Muscle layer of duodenum (tissue), 2 donors: ENCODE measurements around the gene DNAAF9.
"Not testable (repeated sequence)": the region's sequence is repeated elsewhere in the genome, so short reads cannot be mapped to it uniquely, and the experiment has no call there.

Experiments used
- H3K27ac ChIP-seq: one replicate; pipeline ENCODE4 v1.7.0; 2013; ENCODE audit warnings: mild to moderate bottlenecking, low read length
- H3K27me3 ChIP-seq: one replicate; pipeline ENCODE4 v1.7.0; 2013; ENCODE audit warnings: low read depth, mild to moderate bottlenecking, control low read depth, low read length
- H3K36me3 ChIP-seq, 2 donors: one replicate each; pipeline ENCODE4 v1.7.0; 2013; ENCODE audit warnings: low read length in 2 of 2, control low read depth in 1 of 2, mild to moderate bottlenecking in 1 of 2; ENCODE audit not compliant: insufficient read depth in 2 of 2, control insufficient read depth in 1 of 2
- H3K4me1 ChIP-seq, 2 donors: one replicate each; pipeline ENCODE4 v1.7.0; 2013; ENCODE audit warnings: low read length in 2 of 2, mild to moderate bottlenecking in 2 of 2, control low read depth in 1 of 2, moderate library complexity in 1 of 2; ENCODE audit not compliant: insufficient read depth in 2 of 2, control insufficient read depth in 1 of 2
- H3K4me3 ChIP-seq, 2 donors: one replicate each; pipeline ENCODE4 v1.7.0; 2013; ENCODE audit warnings: low read length in 2 of 2, low read depth in 1 of 2, mild to moderate bottlenecking in 1 of 2
- H3K9me3 ChIP-seq, 2 donors: one replicate each; pipeline ENCODE4 v1.7.0; 2013; ENCODE audit warnings: low read length in 2 of 2, control low read depth in 1 of 2, mild to moderate bottlenecking in 1 of 2; ENCODE audit not compliant: control insufficient read depth in 1 of 2
- donor health status: healthy.

The DNAAF9 gene

DNA sequence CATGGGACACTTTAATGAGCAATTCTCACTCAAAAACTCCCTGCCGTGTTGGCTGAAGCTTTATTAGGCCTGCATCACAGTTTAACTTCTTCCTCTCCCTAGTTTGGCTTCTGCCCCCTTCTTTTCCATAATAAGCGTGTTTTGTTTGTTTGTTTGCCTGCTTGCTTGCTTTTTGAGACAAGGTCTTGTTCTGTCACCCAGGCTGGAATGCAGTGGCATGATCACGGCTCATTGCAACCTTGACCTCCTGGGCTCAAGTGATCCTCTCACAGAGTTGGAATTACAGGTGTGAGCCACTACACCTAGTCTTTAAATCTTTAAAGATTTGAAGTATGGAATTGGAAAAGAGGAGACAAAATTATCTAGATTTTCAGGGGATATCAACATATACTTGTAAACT lies 25.4 kb upstream of the DNAAF9 start:
- Histone ChIP-seq H3K9me3 (no peaks in the 10 kb centered on the region), H3K27ac (no peak overlapping the region), H3K27me3 (no peaks in the 10 kb centered on the region), H3K4me1 (no peaks in the 10 kb centered on the region), H3K4me3 (no peak overlapping the region), H3K36me3 (no peaks in the 10 kb centered on the region)

DNA sequence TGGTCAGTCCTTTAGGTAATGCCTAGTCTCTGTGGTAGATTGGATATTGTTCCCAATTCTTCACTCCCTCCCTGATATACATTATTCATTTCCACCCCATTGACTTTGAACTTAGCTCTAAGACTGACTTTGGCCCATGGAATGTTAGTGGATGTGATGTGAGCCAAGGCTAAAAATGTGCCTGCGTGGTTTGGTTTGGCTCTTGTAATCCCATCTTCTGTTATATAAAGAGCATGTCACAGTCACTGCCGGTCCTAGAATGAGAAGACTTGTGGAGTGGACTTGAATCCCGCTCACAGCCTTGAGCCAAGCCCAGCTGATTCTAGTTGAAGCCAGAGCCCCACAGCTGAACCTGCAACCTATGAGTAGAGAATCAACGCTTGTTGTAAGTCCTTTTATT lies 23.6 kb upstream of the DNAAF9 start:
- no peaks in the 10 kb centered on the region for H3K9me3 ChIP-seq
- H3K27ac ChIP-seq: no peak overlapping the region
- no peaks in the 10 kb centered on the region for H3K4me1 ChIP-seq
- H3K27me3 ChIP-seq: no peaks in the 10 kb centered on the region
- H3K36me3 ChIP-seq: no peaks in the 10 kb centered on the region
- H3K4me3 ChIP-seq: no peak overlapping the region

DNA sequence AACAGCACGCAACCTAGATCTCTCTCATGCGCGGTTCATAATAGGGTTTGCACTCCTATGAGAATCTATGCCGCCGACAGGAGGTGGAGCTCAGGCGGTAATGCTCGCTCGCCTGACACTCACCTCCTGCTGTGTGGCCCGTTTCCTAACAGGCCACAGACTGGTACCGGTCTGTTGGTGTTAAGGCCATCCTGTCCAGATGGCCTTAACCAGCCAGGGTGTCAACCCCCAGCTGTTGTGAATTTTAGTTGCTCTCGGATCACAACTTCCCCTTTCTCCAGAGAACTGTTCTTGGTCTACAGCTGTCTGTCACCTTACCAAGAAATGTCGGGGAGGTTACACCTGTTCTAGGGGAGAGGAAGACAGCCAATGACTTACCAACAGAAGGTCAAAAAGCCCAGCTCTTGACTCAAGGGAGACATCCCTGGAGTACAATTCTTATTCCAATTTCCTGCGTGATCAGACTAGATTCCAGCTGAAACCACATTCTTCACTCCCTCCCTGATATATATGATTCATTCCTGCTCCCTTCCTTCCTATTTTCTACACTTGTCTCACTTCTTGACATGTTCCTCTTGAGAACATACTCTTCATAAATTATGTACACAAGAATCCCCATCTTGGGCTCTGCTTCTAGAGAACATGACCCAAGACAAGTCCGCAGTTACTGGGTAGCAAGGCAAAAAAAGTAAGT lies 23.1 kb upstream of the DNAAF9 start:
- H3K36me3 ChIP-seq: no peaks in the 10 kb centered on the region
- no peaks in the 10 kb centered on the region for H3K27me3 ChIP-seq
- no peaks in the 10 kb centered on the region for H3K9me3 ChIP-seq
- H3K27ac ChIP-seq: no peak overlapping the region
- H3K4me3 ChIP-seq: no peak overlapping the region
- H3K4me1 ChIP-seq: no peaks in the 10 kb centered on the region

DNA sequence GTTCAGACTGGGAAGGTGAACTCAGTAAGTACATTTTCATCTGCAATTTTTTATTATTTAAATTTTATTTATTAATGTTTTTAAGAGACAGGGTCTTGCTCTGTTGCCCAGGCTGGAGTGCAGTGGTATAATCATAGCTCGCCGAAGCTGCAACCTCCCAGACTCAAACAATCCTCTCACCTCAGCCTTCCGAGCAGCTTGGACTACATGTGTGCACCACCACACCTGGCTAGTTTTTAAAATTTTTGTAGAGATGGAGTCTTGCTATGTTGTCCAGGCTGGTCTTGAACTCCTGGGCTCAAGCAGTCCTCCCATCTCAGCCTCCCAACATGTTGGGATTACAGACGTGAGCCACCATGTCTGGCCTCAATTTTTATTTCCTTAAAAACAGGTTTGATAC lies 19.3 kb upstream of the DNAAF9 start:
- not testable (repeated sequence) for H3K27me3 ChIP-seq, H3K9me3 ChIP-seq, H3K4me1 ChIP-seq, H3K27ac ChIP-seq, H3K4me3 ChIP-seq, H3K36me3 ChIP-seq

DNA sequence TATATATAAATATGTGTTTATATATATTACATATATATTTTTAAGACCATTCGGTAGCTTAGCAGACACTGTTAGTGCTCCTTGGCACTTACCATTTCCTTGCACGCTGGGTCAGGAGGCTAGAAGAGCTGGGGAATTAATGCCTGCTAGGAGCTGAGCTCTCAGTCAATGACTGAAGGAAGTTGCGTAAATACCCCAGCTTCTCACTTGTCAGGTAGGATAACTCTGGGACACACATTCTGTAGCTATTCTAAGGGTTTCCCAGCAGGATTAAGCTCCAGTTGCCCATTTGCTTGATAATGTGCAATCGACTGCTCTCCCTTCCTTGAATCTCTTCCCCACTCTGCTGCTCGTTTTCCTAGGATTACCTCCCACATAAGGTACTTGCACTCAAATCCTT lies 15.7 kb upstream of the DNAAF9 start:
- Histone ChIP-seq H3K4me3 (no peak overlapping the region), H3K4me1 (no peaks in the 10 kb centered on the region), H3K27ac (no peak overlapping the region), H3K27me3 (no peaks in the 10 kb centered on the region), H3K9me3 (no peaks in the 10 kb centered on the region), H3K36me3 (no peaks in the 10 kb centered on the region)

DNA sequence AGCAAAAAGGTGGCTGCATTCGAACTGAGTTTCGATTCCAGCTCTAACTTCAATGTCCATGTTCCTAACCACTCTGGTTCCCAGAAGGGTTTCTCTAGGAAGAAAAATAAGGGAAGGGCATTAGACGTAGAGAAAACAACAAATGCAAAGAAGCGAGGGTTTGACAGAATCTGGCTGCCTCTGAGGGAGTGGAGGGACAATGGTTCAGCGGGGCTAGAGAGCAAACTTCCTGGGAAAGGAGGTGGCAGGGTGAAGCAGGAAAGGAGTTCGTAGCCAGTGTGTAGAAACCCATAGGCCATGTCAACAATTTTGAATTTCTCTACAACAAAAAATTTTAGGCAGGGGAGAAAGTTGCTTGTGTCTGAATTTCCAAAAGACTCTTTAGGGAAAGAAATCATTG lies 14.5 kb upstream of the DNAAF9 start:
- no peaks in the 10 kb centered on the region for H3K36me3 ChIP-seq
- H3K27me3 ChIP-seq: no peaks in the 10 kb centered on the region
- no peak overlapping the region for H3K4me3 ChIP-seq
- no peaks in the 10 kb centered on the region for H3K4me1 ChIP-seq
- no peak overlapping the region for H3K27ac ChIP-seq
- H3K9me3 ChIP-seq: no peaks in the 10 kb centered on the region

DNA sequence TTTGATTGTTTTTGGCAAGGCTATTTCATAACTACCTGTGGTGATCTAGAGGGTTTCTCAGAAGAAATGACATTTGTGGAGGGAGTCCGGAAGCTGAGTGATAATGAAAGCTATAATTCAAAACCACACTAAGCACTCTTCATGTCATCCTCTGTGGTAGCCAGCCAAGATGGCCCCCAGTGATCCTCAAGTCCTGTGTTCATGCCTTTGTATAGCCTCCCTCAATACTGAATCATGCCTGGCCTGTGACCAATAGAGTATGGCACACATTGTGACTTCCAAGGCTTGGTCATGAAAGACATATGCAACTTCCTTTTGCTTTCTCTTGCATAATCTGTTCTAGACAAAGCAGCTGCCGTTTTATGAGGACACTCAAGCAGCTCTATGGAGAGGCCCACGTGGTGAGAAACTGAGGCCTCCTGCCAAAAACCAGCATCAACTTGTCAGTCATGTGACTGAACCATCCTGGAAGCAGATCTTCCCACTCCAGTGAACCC lies 12.8 kb upstream of the DNAAF9 start:
- Histone ChIP-seq H3K36me3 (no peaks in the 10 kb centered on the region), H3K27ac (no peak overlapping the region)

DNA sequence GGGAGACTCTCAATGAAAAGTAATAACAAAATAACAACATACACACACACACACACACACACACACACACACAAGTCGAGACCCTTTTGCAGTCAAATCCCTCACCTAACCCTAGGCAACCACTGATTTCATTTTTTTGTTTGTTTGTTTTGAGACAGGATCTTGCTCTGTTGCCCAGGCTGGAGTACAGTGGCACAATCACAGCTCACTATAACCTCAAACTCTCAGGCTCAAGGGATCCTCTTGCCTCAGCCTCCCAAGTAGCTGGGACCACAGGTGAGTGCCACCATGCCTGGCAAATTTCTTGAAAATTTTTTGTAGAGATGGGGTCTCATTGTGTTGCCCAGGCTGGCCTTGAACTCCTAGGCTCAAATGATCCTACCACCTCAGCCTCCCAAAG lies 10.7 kb upstream of the DNAAF9 start:
- not testable (repeated sequence) for H3K36me3 ChIP-seq, H3K27me3 ChIP-seq, H3K27ac ChIP-seq, H3K9me3 ChIP-seq, H3K4me3 ChIP-seq, H3K4me1 ChIP-seq

More for the DNA sequence above, 12.8 kb upstream of the DNAAF9 start:
- Histone ChIP-seq H3K9me3 (no peaks in the 10 kb centered on the region), H3K4me1 (no peaks in the 10 kb centered on the region), H3K27me3 (no peaks in the 10 kb centered on the region), H3K4me3 (no peak overlapping the region)

DNA sequence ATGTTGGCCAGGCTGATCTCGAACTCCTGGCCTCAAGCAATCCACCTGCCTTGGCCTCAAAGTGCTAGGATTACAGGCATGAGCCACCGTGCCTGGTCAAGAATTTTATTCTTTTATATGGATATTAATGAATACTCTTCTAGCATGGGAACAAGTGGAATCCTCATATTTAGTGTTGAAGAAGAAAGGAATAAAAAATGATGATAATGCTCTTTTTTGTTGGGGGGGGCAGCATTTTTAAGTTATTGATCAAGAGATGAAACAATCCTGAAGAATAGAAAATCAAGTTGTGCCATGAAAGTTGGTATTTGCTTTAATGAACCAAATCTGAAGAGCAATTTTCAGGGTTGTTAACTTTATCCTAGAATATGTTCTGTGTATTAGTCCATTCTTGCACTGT lies 6.7 kb upstream of the DNAAF9 start:
- H3K4me1 ChIP-seq: no peaks in the 10 kb centered on the region
- no peak overlapping the region for H3K4me3 ChIP-seq
- no peak overlapping the region for H3K27ac ChIP-seq
- H3K9me3 ChIP-seq: no peaks in the 10 kb centered on the region
- no peaks in the 10 kb centered on the region for H3K36me3 ChIP-seq
- H3K27me3 ChIP-seq: no peaks in the 10 kb centered on the region

DNA sequence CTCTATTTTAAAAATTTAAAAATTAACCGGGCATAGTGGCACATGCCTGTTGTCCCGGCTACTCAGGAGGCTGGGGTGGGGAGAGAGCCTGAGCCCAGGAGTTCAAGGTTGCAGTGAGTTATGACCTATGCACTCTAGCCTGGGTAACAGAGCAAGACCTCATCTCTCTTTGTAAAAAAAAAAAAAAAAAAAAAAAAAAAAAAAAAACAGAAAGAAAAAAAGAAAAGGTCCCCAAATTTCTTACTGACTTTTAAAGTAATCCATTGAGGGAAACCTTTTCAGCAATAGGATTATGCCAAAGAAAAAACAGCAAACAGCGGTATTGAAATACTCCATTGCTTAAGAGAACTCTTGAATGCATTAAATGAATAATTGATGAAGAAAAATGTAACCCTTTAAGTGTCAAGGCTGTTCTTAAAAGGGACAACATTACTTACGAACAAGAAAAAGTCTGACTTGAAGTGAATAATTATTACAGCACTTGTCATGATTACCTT lies 6.0 kb upstream of the DNAAF9 start:
- H3K36me3 ChIP-seq: no peaks in the 10 kb centered on the region
- H3K9me3 ChIP-seq: no peaks in the 10 kb centered on the region
- no peaks in the 10 kb centered on the region for H3K4me1 ChIP-seq

DNA sequence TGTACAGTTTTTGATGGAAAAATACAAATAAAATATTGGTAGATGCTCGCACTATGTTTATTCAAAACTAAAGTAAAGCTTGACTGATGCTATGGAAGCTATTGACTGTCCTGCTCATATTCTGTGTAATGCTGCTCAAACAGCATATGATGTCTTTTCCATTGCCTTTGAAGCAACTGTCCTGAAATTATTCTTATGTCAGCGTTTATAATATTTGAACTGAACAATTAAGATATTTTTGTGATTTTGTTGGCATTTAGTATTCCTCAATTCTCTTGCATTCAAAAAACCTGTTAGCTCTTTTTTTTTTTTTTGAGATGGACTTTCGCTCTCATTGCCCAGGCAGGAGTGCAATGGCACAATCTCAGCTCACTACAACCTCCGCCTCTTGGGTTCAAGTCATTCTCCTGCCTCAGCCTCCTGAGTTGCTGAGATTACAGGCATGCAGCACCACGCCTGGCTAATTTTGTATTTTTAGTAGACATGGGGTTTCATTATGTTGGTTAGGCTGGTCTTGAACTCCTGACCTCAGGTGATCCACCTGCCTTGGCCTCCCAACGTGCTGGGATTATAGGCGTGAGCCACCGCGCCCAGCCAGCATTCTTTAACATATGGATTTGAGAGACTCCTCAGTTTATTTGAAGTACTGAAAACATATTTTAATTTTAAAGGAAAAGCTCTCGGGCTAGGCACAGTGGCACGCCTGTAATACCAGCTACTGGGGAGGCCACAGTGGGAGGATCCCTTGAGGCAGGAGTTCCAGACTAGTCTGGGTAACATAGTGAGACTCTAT lies 5.3 kb upstream of the DNAAF9 start:
- Histone ChIP-seq H3K4me3 (no peak overlapping the region), H3K27me3 (no peaks in the 10 kb centered on the region), H3K9me3 (no peaks in the 10 kb centered on the region), H3K27ac (no peak overlapping the region), H3K4me1 (no peaks in the 10 kb centered on the region), H3K36me3 (no peaks in the 10 kb centered on the region)

More for the DNA sequence above, 6.0 kb upstream of the DNAAF9 start:
- Histone ChIP-seq H3K4me3 (no peak overlapping the region), H3K27ac (no peak overlapping the region), H3K27me3 (no peaks in the 10 kb centered on the region)
